HEK293 (cell line): ENCODE results near the gene CAGE1.

Experiments
- CTCF ChIA-PET: fragments of 350-600 bp; formaldehyde crosslinking; extraction: SDS; loops from one replicate; lab custom pipeline; 2021; ENCODE audit warnings: antibody characterized with exemption; lab: Yijun Ruan, JAX
- POLR2A ChIA-PET: fragments of 300-600 bp; formaldehyde crosslinking; extraction: SDS; loops from one replicate; lab custom pipeline; 2020; ENCODE audit warnings: antibody characterized with exemption, inconsistent platforms; lab: Yijun Ruan, JAX
- H3K27ac ChIP-seq: fragments of 200-500 bp; sonication (Bioruptor generic); 2 replicates; pipeline ENCODE4 v1.5.1; 2014; ENCODE audit warnings: low read depth, low read length, control low read depth, inconsistent platforms; ENCODE audit errors: extremely low read depth
- H3K36me3 ChIP-seq, 2 experiments: fragments of 200-500 bp in 1 of 2; sonication (Bioruptor generic) in 1 of 2; 1 replicate in 1 of 2; 2 replicates in 1 of 2; pipeline ENCODE4 v1.5.1; 2014 to 2017; ENCODE audit warnings: inconsistent platforms in 2 of 2, low read length in 2 of 2; ENCODE audit not compliant: control insufficient read depth in 2 of 2, insufficient read depth in 1 of 2
- H3K4me1 ChIP-seq: fragments of 200-500 bp; sonication (Bioruptor generic); 2 replicates; pipeline ENCODE4 v1.5.1; 2014; ENCODE audit warnings: mild to moderate bottlenecking, low read length, inconsistent platforms; ENCODE audit not compliant: control insufficient read depth, insufficient read depth
- H3K4me3 ChIP-seq: 2 replicates; pipeline ENCODE4 v1.5.1; 2011; ENCODE audit warnings: low read depth, mild to moderate bottlenecking, control low read depth, low read length, moderate library complexity
- H3K9me3 ChIP-seq: fragments of 200-500 bp; sonication (Bioruptor generic); 2 replicates; pipeline ENCODE4 v1.5.1; 2014; ENCODE audit warnings: low read depth, low read length, inconsistent platforms; ENCODE audit not compliant: control insufficient read depth, insufficient read depth
- BCL11B ChIP-seq: fragments of 450-650 bp; formaldehyde crosslinking; IDR thresholded peaks from 2 replicates; pipeline ENCODE4 v1.5.1; 2016; ENCODE audit warnings: low read depth, missing biosample characterization, missing genetic modification characterization
- EGR2 ChIP-seq: fragments of 450-650 bp; formaldehyde crosslinking; IDR thresholded peaks from 2 replicates; pipeline ENCODE4 v1.5.1; 2016; ENCODE audit warnings: low read depth, missing biosample characterization, missing genetic modification characterization
- HIC1 ChIP-seq: fragments of 450-650 bp; formaldehyde crosslinking; IDR thresholded peaks from 2 replicates; pipeline ENCODE4 v1.5.1; 2016; ENCODE audit warnings: missing biosample characterization, missing genetic modification characterization
- HOXD13 ChIP-seq: sonication (generic); formaldehyde crosslinking; IDR thresholded peaks from 2 replicates; pipeline ENCODE4 v1.8.0; 2022; ENCODE audit warnings: missing genetic modification reagents, borderline replicate concordance
- KLF9 ChIP-seq: fragments of 450-650 bp; formaldehyde crosslinking; IDR thresholded peaks from 2 replicates; pipeline ENCODE4 v1.5.1; 2016; ENCODE audit warnings: missing biosample characterization, missing genetic modification characterization, low read depth
- PRDM1 ChIP-seq: fragments of 450-650 bp; formaldehyde crosslinking; IDR thresholded peaks from 2 replicates; pipeline ENCODE4; 2016; ENCODE audit warnings: missing biosample characterization, missing genetic modification characterization
- SCRT2 ChIP-seq: fragments of 450-650 bp; formaldehyde crosslinking; IDR thresholded peaks from 2 replicates; pipeline ENCODE4 v1.5.1; 2016; ENCODE audit warnings: missing biosample characterization, missing genetic modification characterization
- SETDB1 ChIP-seq: IDR thresholded peaks from one replicate; pipeline ENCODE4 v1.6.1; 2017; ENCODE audit warnings: mild to moderate bottlenecking, low read length, moderate library complexity, mixed read lengths; ENCODE audit not compliant: insufficient read length
- SP3 ChIP-seq: fragments of 450-650 bp; formaldehyde crosslinking; IDR thresholded peaks from 2 replicates; pipeline ENCODE4 v1.5.1; 2016; ENCODE audit warnings: missing biosample characterization, missing genetic modification characterization
- ZBTB21 ChIP-seq: fragments of 450-650 bp; formaldehyde crosslinking; IDR thresholded peaks from 2 replicates; pipeline ENCODE4 v1.5.1; 2017; ENCODE audit warnings: missing biosample characterization, missing genetic modification characterization
- ZNF211 ChIP-seq: fragments of 450-650 bp; formaldehyde crosslinking; IDR thresholded peaks from 2 replicates; pipeline ENCODE4 v1.5.1; 2016; ENCODE audit warnings: low read depth, missing biosample characterization, missing genetic modification characterization
- ZNF223 ChIP-seq: fragments of 450-650 bp; formaldehyde crosslinking; IDR thresholded peaks from 2 replicates; pipeline ENCODE4 v1.5.1; 2016; ENCODE audit warnings: missing biosample characterization, missing genetic modification characterization
- ZNF302 ChIP-seq: fragments of 450-650 bp; formaldehyde crosslinking; IDR thresholded peaks from 2 replicates; pipeline ENCODE4 v1.5.1; 2016; ENCODE audit warnings: missing biosample characterization, missing genetic modification characterization, low read depth
- ZNF354C ChIP-seq: fragments of 450-650 bp; formaldehyde crosslinking; IDR thresholded peaks from 2 replicates; pipeline ENCODE4 v1.5.1; 2016; ENCODE audit warnings: missing biosample characterization, missing genetic modification characterization, low read depth, borderline replicate concordance
- ZNF362 ChIP-seq: fragments of 450-650 bp; formaldehyde crosslinking; IDR thresholded peaks from 2 replicates; pipeline ENCODE4 v1.5.1; 2016; ENCODE audit warnings: missing biosample characterization, missing genetic modification characterization
- ZNF37A ChIP-seq: fragments of 450-650 bp; IDR thresholded peaks from 2 replicates; pipeline ENCODE4 v1.5.1; 2018; ENCODE audit warnings: missing biosample characterization, missing genetic modification characterization
- ZNF48 ChIP-seq: fragments of 450-650 bp; formaldehyde crosslinking; IDR thresholded peaks from 2 replicates; pipeline ENCODE4 v1.5.1; 2016; ENCODE audit warnings: missing biosample characterization, missing genetic modification characterization
- ZNF501 ChIP-seq: fragments of 450-650 bp; formaldehyde crosslinking; IDR thresholded peaks from 2 replicates; pipeline ENCODE4 v1.5.1; 2016; ENCODE audit warnings: missing biosample characterization, missing genetic modification characterization
- ZNF513 ChIP-seq: fragments of 450-650 bp; IDR thresholded peaks from 2 replicates; pipeline ENCODE4 v1.5.1; 2018; ENCODE audit warnings: missing biosample characterization, missing genetic modification characterization
- ZNF521 ChIP-seq: fragments of 450-650 bp; formaldehyde crosslinking; IDR thresholded peaks from 2 replicates; pipeline ENCODE4 v1.5.1; 2017; ENCODE audit warnings: missing biosample characterization, mild to moderate bottlenecking, missing genetic modification characterization
- ZNF530 ChIP-seq: fragments of 450-650 bp; formaldehyde crosslinking; IDR thresholded peaks from 2 replicates; pipeline ENCODE4 v1.5.1; 2016; ENCODE audit warnings: low read depth, missing biosample characterization, missing genetic modification characterization
- ZNF596 ChIP-seq: fragments of 450-650 bp; IDR thresholded peaks from 2 replicates; pipeline ENCODE4 v1.5.0; 2018; ENCODE audit warnings: missing biosample characterization, mild to moderate bottlenecking, missing genetic modification characterization, moderate library complexity
- TF ChIP-seq, protein P1 (sequence below): fragments of 450-650 bp; formaldehyde crosslinking; conservative IDR thresholded peaks from 2 replicates; pipeline ENCODE4 v1.5.1; 2016; ENCODE audit warnings: low read depth, missing biosample characterization, missing genetic modification characterization
- TF ChIP-seq, protein P2 (sequence below): fragments of 450-650 bp; formaldehyde crosslinking; IDR thresholded peaks from 2 replicates; pipeline ENCODE4 v1.5.1; 2017; ENCODE audit warnings: missing biosample characterization, missing genetic modification characterization

CAGE1 gene

GRCh38 chr6:7331452-7331851, 58.1 kb downstream of the CAGE1 start:
- no peaks in the 10 kb centered on the region for H3K9me3 ChIP-seq
- H3K4me3 ChIP-seq = no peak overlapping the region
- no peaks in the 10 kb centered on the region for H3K36me3 ChIP-seq
- no peak for TF ChIP-seq SCRT2 (tag by site-specific recombination)
- TF ChIP-seq HIC1 = no peak
- no peak for TF ChIP-seq ZNF37A (tag by site-specific recombination)
- no peak for TF ChIP-seq EGR2 (tag by site-specific recombination)
- no peak for TF ChIP-seq ZBTB21 (tag by site-specific recombination)
- TF ChIP-seq, protein P1, sequence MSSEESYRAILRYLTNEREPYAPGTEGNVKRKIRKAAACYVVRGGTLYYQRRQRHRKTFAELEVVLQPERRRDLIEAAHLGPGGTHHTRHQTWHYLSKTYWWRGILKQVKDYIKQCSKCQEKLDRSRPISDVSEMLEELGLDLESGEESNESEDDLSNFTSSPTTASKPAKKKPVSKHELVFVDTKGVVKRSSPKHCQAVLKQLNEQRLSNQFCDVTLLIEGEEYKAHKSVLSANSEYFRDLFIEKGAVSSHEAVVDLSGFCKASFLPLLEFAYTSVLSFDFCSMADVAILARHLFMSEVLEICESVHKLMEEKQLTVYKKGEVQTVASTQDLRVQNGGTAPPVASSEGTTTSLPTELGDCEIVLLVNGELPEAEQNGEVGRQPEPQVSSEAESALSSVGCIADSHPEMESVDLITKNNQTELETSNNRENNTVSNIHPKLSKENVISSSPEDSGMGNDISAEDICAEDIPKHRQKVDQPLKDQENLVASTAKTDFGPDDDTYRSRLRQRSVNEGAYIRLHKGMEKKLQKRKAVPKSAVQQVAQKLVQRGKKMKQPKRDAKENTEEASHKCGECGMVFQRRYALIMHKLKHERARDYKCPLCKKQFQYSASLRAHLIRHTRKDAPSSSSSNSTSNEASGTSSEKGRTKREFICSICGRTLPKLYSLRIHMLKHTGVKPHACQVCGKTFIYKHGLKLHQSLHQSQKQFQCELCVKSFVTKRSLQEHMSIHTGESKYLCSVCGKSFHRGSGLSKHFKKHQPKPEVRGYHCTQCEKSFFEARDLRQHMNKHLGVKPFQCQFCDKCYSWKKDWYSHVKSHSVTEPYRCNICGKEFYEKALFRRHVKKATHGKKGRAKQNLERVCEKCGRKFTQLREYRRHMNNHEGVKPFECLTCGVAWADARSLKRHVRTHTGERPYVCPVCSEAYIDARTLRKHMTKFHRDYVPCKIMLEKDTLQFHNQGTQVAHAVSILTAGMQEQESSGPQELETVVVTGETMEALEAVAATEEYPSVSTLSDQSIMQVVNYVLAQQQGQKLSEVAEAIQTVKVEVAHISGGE (tag by site-specific recombination) = no peak
- TF ChIP-seq KLF9 = no peak
- no peak for TF ChIP-seq ZNF513 (tag by site-specific recombination)
- no peak for TF ChIP-seq ZNF223 (tag by site-specific recombination)
- TF ChIP-seq HOXD13 = no peak
- TF ChIP-seq ZNF211 = no peak
- TF ChIP-seq ZNF596 = no peak
- no peak for TF ChIP-seq ZNF302 (tag by site-specific recombination)
- TF ChIP-seq ZNF48 = no peak
- TF ChIP-seq PRDM1 = no peak
- TF ChIP-seq ZNF501 = no peak
- no peak for TF ChIP-seq ZNF521
- TF ChIP-seq, all 188 proteins: peak for 0
- ChIA-PET POLR2A (interaction anchor here (1.6 kb wide), 1 partner anchor 58 kb away, joined by 5 read pairs; the partner anchor contains the start of genes CAGE1 and RIOK1), CTCF (interaction anchor here (0.5 kb wide), 1 partner anchor 98 kb away, joined by 3 read pairs; no protein-coding TSS in a partner anchor)
- Histone ChIP-seq H3K27ac (no peak overlapping the region), H3K4me1 (no peaks in the 10 kb centered on the region)

DNA sequence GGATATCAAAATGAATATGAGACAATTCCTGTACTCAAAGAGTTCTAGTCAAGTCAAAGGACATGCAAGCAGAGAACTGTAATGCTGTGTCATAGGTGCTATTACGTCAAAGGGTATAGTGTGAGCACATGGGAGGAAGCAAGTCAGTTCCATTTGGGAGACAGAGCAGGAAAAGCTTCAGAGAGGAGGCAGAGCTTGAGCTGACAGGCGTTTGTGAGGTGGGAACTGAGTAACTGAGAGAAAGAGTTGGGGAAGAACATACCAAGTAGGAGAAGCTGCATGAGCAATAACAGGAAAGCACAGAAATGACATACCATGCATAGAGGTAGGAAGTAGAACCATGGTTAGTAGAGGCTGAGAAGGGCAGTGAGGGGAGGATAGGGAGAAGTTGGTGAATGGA, 61.3 kb downstream of the CAGE1 start:
- CTCF ChIA-PET = interaction anchor here (0.6 to 1.1 kb wide), 4 partner anchors 10 to 91 kb away, joined by 3 read pairs; no protein-coding TSS in a partner anchor
- H3K4me3 ChIP-seq = no peak overlapping the region
- H3K36me3 ChIP-seq = no peaks in the 10 kb centered on the region
- no peak overlapping the region for H3K27ac ChIP-seq
- no peaks in the 10 kb centered on the region for H3K4me1 ChIP-seq
- H3K9me3 ChIP-seq = no peaks in the 10 kb centered on the region
- POLR2A ChIA-PET = no interaction called here
- TF ChIP-seq SP3 (no peak), ZNF354C (tag by site-specific recombination) (no peak), BCL11B (no peak), ZNF362 (tag by site-specific recombination) (no peak), SETDB1 (no peak), ZNF530 (tag by site-specific recombination) (no peak)
- TF ChIP-seq, protein P2, sequence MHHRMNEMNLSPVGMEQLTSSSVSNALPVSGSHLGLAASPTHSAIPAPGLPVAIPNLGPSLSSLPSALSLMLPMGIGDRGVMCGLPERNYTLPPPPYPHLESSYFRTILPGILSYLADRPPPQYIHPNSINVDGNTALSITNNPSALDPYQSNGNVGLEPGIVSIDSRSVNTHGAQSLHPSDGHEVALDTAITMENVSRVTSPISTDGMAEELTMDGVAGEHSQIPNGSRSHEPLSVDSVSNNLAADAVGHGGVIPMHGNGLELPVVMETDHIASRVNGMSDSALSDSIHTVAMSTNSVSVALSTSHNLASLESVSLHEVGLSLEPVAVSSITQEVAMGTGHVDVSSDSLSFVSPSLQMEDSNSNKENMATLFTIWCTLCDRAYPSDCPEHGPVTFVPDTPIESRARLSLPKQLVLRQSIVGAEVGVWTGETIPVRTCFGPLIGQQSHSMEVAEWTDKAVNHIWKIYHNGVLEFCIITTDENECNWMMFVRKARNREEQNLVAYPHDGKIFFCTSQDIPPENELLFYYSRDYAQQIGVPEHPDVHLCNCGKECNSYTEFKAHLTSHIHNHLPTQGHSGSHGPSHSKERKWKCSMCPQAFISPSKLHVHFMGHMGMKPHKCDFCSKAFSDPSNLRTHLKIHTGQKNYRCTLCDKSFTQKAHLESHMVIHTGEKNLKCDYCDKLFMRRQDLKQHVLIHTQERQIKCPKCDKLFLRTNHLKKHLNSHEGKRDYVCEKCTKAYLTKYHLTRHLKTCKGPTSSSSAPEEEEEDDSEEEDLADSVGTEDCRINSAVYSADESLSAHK (tag by site-specific recombination) = no peak
